ENCODE results near the gene NFASC. TPM values are rescaled to one million over a fixed set of nuclear protein-coding genes. Genes with fewer than 3 reads are reported as not detected.

The NFASC gene
- total and polyA plus RNA-seq, 7 experiments from 2014 or later, result 0.31 TPM; not detected in 6

DNA sequence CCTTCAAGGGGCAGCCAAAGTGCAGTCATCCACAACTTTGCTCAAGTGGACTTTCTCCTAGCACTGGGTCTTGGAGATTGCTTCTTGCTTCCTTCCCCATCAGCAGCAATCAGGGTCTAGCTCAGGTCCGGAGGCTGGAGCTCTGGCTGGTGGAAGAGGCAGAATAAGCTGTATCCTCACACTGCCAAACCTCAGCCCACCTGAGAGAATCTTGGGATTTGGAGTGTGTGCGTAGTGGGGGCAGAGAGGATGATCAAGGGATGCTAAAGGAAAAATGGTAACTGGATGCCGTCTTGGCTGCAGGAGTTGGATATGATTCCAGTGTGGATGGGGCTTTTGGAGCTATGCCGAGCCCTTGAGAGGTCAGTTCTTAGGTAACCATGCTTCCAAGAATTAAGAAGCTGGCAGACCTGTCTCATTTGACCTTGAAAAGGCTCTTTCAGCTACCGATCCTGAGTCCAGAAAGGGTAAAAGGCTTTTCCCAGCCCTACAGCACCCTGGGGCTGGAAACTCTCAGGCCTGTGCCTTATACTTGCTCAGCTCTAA, 4.5 kb upstream of the NFASC start:
- H3K4me1 Mint-ChIP-seq, result no peaks in the 10 kb centered on the region
- no peak overlapping the region for H3K27ac Mint-ChIP-seq
- H3K27ac ChIP-seq (ENCODE audit: low read depth, low read length), result no peak overlapping the region
- no peaks in the 10 kb centered on the region for H3K36me3 Mint-ChIP-seq
- intact Hi-C loops (cut with micrococcal nuclease), result no loop called here
- H3K4me1 ChIP-seq (ENCODE audit: control insufficient read depth in 2 of 2, insufficient read depth in 2 of 2, low read length in 2 of 2), result no peaks in the 10 kb centered on the region
- peaks cover 0 to 25% (median 18%) of the 10 kb centered on the region in 5 donors for H3K27me3 Mint-ChIP-seq
- ATAC-seq, result no peak
- POLR2A ChIA-PET, result no interaction called here
- no peaks in the 10 kb centered on the region for H3K9me3 Mint-ChIP-seq
- H3K36me3 ChIP-seq (ENCODE audit: control insufficient read depth in 2 of 3, insufficient read depth in 3 of 3, low read length in 3 of 3), result no peaks in the 10 kb centered on the region
- no peak overlapping the region for H3K4me3 ChIP-seq (ENCODE audit: low read length)
- no peak for DNase-seq
- H3K9me3 ChIP-seq (ENCODE audit: control insufficient read depth in 2 of 3, low read length in 3 of 3), result no peaks in the 10 kb centered on the region
- H3K4me3 Mint-ChIP-seq, result no peak overlapping the region
- CTCF ChIA-PET, result no interaction called here
- H3K27me3 ChIP-seq (ENCODE audit: control insufficient read depth in 2 of 2, insufficient read depth in 2 of 2, low read length in 2 of 2), result no peaks in the 10 kb centered on the region

GRCh38 chr1:204867203-204867602, 3.5 kb upstream of the NFASC start:
- Mint-ChIP-seq H3K9me3 (no peaks in the 10 kb centered on the region), H3K27me3 (peaks cover 0 to 25% (median 16%) of the 10 kb centered on the region in 5 donors), H3K4me1 (no peaks in the 10 kb centered on the region), H3K27ac (no peak overlapping the region), H3K4me3 (no peak overlapping the region), H3K36me3 (no peaks in the 10 kb centered on the region)
- DNase-seq, result no peak
- Histone ChIP-seq H3K27me3 (ENCODE audit: control insufficient read depth in 2 of 2, insufficient read depth in 2 of 2, low read length in 2 of 2) (no peaks in the 10 kb centered on the region), H3K36me3 (ENCODE audit: control insufficient read depth in 2 of 3, insufficient read depth in 3 of 3, low read length in 3 of 3) (no peaks in the 10 kb centered on the region), H3K27ac (ENCODE audit: low read depth, low read length) (no peak overlapping the region), H3K9me3 (ENCODE audit: control insufficient read depth in 2 of 3, low read length in 3 of 3) (no peaks in the 10 kb centered on the region), H3K4me1 (ENCODE audit: control insufficient read depth in 2 of 2, insufficient read depth in 2 of 2, low read length in 2 of 2) (no peaks in the 10 kb centered on the region), H3K4me3 (ENCODE audit: low read length) (no peak overlapping the region)
- CTCF ChIA-PET, result no interaction called here
- POLR2A ChIA-PET, result no interaction called here
- intact Hi-C loops (cut with micrococcal nuclease), result no loop called here
- ATAC-seq, result no peak

DNA sequence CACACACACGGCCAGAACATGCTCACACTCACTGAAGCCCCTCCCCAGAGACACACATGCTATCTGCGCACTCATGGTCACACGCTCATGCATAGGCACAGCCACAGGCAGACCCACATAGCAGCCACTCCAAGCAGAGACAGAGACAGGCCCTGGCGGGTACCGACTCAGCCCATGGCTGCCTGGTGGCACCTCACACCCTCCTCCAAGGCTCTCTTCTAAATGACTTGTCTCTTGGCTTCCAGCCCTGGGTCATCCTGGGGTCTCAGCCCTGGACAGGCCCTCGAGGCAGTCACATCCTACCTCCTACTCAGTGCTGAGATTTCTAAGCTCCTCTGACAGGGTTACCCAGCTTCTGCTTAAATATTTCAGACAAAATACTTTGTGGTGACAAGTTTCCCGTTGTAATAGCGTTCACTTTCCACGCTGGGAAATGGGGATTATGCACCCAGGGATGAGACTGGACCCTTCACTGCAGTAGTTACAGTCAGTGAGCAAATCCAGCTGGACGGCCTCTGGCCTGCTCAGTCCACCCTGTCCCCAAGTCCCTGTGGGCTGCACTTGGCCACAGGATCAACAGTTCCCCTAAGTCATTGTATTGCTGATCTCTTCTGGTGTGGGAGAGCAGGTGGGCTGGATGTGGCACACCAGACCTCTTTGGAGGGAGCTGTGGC, 2.9 kb upstream of the NFASC start:
- no peak overlapping the region for H3K4me3 ChIP-seq (ENCODE audit: low read length)
- no peaks in the 10 kb centered on the region for H3K27me3 ChIP-seq (ENCODE audit: control insufficient read depth in 2 of 2, insufficient read depth in 2 of 2, low read length in 2 of 2)
- Mint-ChIP-seq H3K9me3 (no peaks in the 10 kb centered on the region), H3K36me3 (no peaks in the 10 kb centered on the region), H3K4me1 (no peaks in the 10 kb centered on the region), H3K27ac (no peak overlapping the region), H3K27me3 (peaks cover 0 to 19% (median 12%) of the 10 kb centered on the region in 5 donors), H3K4me3 (no peak overlapping the region)
- no peak for DNase-seq
- no peaks in the 10 kb centered on the region for H3K36me3 ChIP-seq (ENCODE audit: control insufficient read depth in 2 of 3, insufficient read depth in 3 of 3, low read length in 3 of 3)
- intact Hi-C loops (cut with micrococcal nuclease), result no loop called here
- ChIA-PET POLR2A (no interaction called here), CTCF (no interaction called here)
- no peak for ATAC-seq
- no peaks in the 10 kb centered on the region for H3K9me3 ChIP-seq (ENCODE audit: control insufficient read depth in 2 of 3, low read length in 3 of 3)
- H3K27ac ChIP-seq (ENCODE audit: low read depth, low read length), result no peak overlapping the region
- H3K4me1 ChIP-seq (ENCODE audit: control insufficient read depth in 2 of 2, insufficient read depth in 2 of 2, low read length in 2 of 2), result no peaks in the 10 kb centered on the region

DNA sequence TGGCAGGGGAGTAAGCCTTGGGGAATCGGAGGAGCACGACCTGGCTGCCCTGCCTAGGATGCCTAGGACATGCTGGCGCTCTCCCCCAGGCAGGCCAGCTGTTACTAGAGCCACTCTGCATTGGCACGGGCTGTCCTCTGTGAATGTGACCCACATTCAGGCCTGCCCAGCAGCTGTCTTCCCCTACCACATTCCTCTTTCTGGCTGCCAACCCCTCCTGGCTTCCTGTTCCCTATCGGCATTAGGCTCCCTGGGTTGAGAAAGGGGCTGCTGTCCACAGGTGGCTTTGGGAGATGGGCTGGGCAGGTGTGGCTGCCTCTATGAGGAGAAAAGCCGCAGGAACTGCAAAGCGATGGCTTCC, 2.3 kb upstream of the NFASC start:
- no peak for ATAC-seq
- H3K36me3 Mint-ChIP-seq, result no peaks in the 10 kb centered on the region
- no peak for DNase-seq
- H3K4me3 ChIP-seq (ENCODE audit: low read length), result no peak overlapping the region
- CTCF ChIA-PET, result no interaction called here
- no peak overlapping the region for H3K4me3 Mint-ChIP-seq
- no peaks in the 10 kb centered on the region for H3K9me3 ChIP-seq (ENCODE audit: control insufficient read depth in 2 of 3, low read length in 3 of 3)
- intact Hi-C loops (cut with micrococcal nuclease), result no loop called here
- peaks cover 0 to 19% (median 11%) of the 10 kb centered on the region in 5 donors for H3K27me3 Mint-ChIP-seq
- H3K27me3 ChIP-seq (ENCODE audit: control insufficient read depth in 2 of 2, insufficient read depth in 2 of 2, low read length in 2 of 2), result no peaks in the 10 kb centered on the region
- no peaks in the 10 kb centered on the region for H3K4me1 Mint-ChIP-seq
- no peaks in the 10 kb centered on the region for H3K9me3 Mint-ChIP-seq
- H3K4me1 ChIP-seq (ENCODE audit: control insufficient read depth in 2 of 2, insufficient read depth in 2 of 2, low read length in 2 of 2), result no peaks in the 10 kb centered on the region
- POLR2A ChIA-PET, result no interaction called here
- H3K27ac Mint-ChIP-seq, result no peak overlapping the region
- no peaks in the 10 kb centered on the region for H3K36me3 ChIP-seq (ENCODE audit: control insufficient read depth in 2 of 3, insufficient read depth in 3 of 3, low read length in 3 of 3)
- no peak overlapping the region for H3K27ac ChIP-seq (ENCODE audit: low read depth, low read length)

DNA sequence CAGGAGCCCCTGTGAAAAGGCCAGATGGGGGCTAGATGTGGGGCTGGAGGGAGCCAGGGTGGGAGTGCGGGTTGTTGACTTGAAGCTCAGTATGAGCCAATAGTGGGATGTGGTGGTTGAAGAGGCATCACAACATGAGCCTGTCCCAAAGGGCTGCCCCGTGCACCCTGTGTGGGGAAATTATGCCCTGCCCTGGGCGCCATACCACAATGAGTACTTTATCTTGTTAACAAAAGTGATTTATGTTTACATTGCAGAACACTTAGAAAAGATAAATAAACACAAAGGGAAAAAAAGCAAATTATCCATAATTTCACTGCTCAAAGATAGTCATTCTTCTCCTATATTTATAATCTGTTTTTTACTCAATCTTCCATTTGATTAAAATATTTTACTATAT, 1.6 kb upstream of the NFASC start:
- H3K27ac Mint-ChIP-seq, result no peak overlapping the region
- H3K4me1 ChIP-seq (ENCODE audit: control insufficient read depth in 2 of 2, insufficient read depth in 2 of 2, low read length in 2 of 2), result no peaks in the 10 kb centered on the region
- H3K27me3 ChIP-seq (ENCODE audit: control insufficient read depth in 2 of 2, insufficient read depth in 2 of 2, low read length in 2 of 2), result no peaks in the 10 kb centered on the region
- ChIA-PET CTCF (no interaction called here), POLR2A (no interaction called here)
- intact Hi-C loops (cut with micrococcal nuclease), result no loop called here
- no peaks in the 10 kb centered on the region for H3K36me3 ChIP-seq (ENCODE audit: control insufficient read depth in 2 of 3, insufficient read depth in 3 of 3, low read length in 3 of 3)
- no peaks in the 10 kb centered on the region for H3K9me3 ChIP-seq (ENCODE audit: control insufficient read depth in 2 of 3, low read length in 3 of 3)
- H3K27me3 Mint-ChIP-seq, result peaks cover 0 to 15% (median 7%) of the 10 kb centered on the region in 5 donors
- H3K4me3 ChIP-seq (ENCODE audit: low read length), result no peak overlapping the region
- H3K4me1 Mint-ChIP-seq, result no peaks in the 10 kb centered on the region
- no peaks in the 10 kb centered on the region for H3K36me3 Mint-ChIP-seq
- ATAC-seq, result no peak
- no peaks in the 10 kb centered on the region for H3K9me3 Mint-ChIP-seq
- H3K27ac ChIP-seq (ENCODE audit: low read depth, low read length), result no peak overlapping the region
- no peak for DNase-seq
- no peak overlapping the region for H3K4me3 Mint-ChIP-seq

DNA sequence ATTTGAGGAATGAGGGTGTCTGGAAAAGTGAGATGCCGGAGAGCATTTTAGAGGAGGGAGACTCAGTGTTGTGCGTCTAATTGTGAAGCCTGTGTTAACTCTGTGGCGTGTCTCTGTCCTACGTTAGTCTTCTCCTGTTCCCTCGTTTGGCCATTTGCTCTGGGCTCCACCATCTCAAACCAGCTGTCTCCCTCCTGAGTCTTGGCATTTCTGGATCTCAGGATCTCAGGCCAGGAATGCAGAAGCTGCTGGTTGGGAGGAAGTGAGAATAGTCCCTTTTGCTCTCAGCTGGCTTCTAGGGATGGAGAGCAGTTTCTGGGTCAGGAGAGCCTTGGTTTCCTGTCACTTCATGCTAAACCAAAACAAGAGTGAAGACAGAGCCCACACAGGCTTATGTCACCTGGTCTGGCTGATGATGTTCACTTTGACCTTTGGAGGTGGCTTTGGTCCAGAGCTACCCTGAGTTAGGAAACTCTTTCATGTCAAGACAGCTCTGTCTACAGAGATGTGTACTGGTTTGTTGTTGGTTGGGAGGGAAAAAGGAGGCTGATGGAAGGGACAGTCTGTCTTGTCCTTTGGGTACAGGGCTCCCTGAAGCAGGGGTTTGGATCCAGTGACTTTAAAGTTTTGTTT, 859 bp downstream of the NFASC start:
- H3K4me1 ChIP-seq (ENCODE audit: control insufficient read depth in 2 of 2, insufficient read depth in 2 of 2, low read length in 2 of 2), result no peaks in the 10 kb centered on the region
- H3K4me3 Mint-ChIP-seq, result no peak overlapping the region
- peaks cover 0 to 16% (median 6%) of the 10 kb centered on the region in 5 donors for H3K27me3 Mint-ChIP-seq
- intact Hi-C loops (cut with micrococcal nuclease), result no loop called here
- ATAC-seq (no peak), DNase-seq (no peak)
- H3K9me3 ChIP-seq (ENCODE audit: control insufficient read depth in 2 of 3, low read length in 3 of 3), result no peaks in the 10 kb centered on the region
- no peak overlapping the region for H3K27ac Mint-ChIP-seq
- no peaks in the 10 kb centered on the region for H3K9me3 Mint-ChIP-seq
- H3K27ac ChIP-seq (ENCODE audit: low read depth, low read length), result no peak overlapping the region
- H3K36me3 Mint-ChIP-seq, result no peaks in the 10 kb centered on the region
- no peaks in the 10 kb centered on the region for H3K4me1 Mint-ChIP-seq
- H3K4me3 ChIP-seq (ENCODE audit: low read length), result no peak overlapping the region
- ChIA-PET POLR2A (no interaction called here), CTCF (no interaction called here)
- H3K36me3 ChIP-seq (ENCODE audit: control insufficient read depth in 2 of 3, insufficient read depth in 3 of 3, low read length in 3 of 3), result no peaks in the 10 kb centered on the region
- no peaks in the 10 kb centered on the region for H3K27me3 ChIP-seq (ENCODE audit: control insufficient read depth in 2 of 2, insufficient read depth in 2 of 2, low read length in 2 of 2)
